ENCODE results near the gene OVCA2.
A peak's percentile ranks its signal among the peaks of the same experiment; 100 is the strongest.

OVCA2 gene

GRCh38 chr17:2054262-2054511, 12.4 kb downstream of the OVCA2 start:
- Histone ChIP-seq H3K27me3 (replicated peaks in 2 of 5; ENCODE audit: control insufficient read depth in 4 of 5, insufficient read depth in 5 of 5, low read length in 4 of 5) (peaks cover 0 to 80% (median 25%) of the 10 kb centered on the region in 5 experiments), H3K27ac (ENCODE audit: insufficient read depth in 1 of 2, low read depth in 1 of 2, low read length in 2 of 2, poor library complexity in 1 of 2, severe bottlenecking in 2 of 2) (no peak overlapping the region), H3K36me3 (ENCODE audit: control insufficient read depth in 4 of 4, insufficient read depth in 4 of 4, low read length in 3 of 4) (no peaks in the 10 kb centered on the region), H3K9me3 (ENCODE audit: control extremely low read depth in 1 of 5, control insufficient read depth in 4 of 5, insufficient read depth in 2 of 5, low read depth in 1 of 5, low read length in 4 of 5) (no peaks in the 10 kb centered on the region), H3K4me3 (ENCODE audit: control insufficient read depth in 1 of 7, extremely low read depth in 1 of 7, insufficient read depth in 4 of 7, low read depth in 2 of 7, low read length in 6 of 7) (peak overlapping the region in 6 of 7 experiments; percentile 23 to 66 (median 60)), H3K4me1 (ENCODE audit: control extremely low read depth in 1 of 4, control insufficient read depth in 4 of 4, insufficient read depth in 4 of 4, low read length in 3 of 4) (peaks cover 1 to 77% (median 71%) of the 10 kb centered on the region in 4 experiments)
- WGBS (ENCODE audit: insufficient coverage) = 0% methylated on average over 10 of the region's 16 CpGs
- ChIA-PET CTCF (interaction anchor here (0.6 to 6.8 kb wide), 36 partner anchors 10 to 229 kb away, joined by 3 to 108 read pairs (median 4); no protein-coding TSS in a partner anchor), POLR2A (no interaction called here)
- DNase-seq = no peak

DNA sequence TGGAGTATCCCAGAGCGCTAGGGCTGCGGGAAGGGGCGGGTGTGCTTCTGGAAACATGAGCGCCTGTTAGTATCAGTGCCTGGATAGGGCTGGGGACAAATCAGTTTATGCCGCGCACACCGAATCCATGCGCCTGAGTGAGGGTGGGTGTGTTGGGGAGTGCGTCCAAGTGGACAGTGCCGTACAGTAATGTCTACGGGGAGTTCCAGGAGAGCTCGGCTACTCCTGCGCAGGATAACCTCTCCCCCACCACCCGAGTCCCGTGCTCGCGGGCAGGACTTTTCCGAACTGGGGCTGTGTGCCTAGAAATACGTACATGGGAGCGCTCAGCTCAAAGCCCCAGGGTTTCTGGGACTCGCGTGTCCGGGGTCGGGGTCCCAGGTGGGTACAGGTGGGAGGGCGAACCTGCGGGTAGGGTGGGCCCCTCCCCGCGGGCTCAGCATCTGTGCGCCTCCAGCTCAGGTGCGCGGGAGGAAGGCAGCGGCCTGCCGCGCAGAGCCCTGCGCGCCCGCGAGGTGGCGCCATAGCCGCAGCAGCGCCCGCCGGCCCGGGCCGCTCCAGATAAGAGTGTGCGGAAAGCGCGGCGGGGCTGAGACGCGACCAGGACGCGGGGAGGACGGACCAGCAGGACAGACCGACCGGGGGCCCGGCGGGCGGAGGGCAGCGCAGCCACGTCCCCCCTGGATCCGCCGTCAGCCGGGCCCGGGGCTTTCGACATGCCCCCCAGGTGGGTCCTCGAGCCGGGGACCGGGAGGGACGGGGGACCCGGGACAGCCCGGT, 12.9 kb downstream of the OVCA2 start, which contains the start of gene HIC1:
HIC1 (plus strand) TSS at position 592 of the 780 bp plus-strand sequence. CDS start 1,588 bp downstream, outside the sequence.
- Histone ChIP-seq H3K4me1 (ENCODE audit: control extremely low read depth in 1 of 4, control insufficient read depth in 4 of 4, insufficient read depth in 4 of 4, low read length in 3 of 4) (peaks cover 0 to 77% (median 71%) of the 10 kb centered on the region in 4 experiments), H3K4me3 (ENCODE audit: control insufficient read depth in 1 of 7, extremely low read depth in 1 of 7, insufficient read depth in 4 of 7, low read depth in 2 of 7, low read length in 6 of 7) (peak within 1 kb of the TSS; percentile 23 to 66 (median 56)), H3K9me3 (ENCODE audit: control extremely low read depth in 1 of 5, control insufficient read depth in 4 of 5, insufficient read depth in 2 of 5, low read depth in 1 of 5, low read length in 4 of 5) (no peaks in the 10 kb centered on the region), H3K27ac (ENCODE audit: insufficient read depth in 1 of 2, low read depth in 1 of 2, low read length in 2 of 2, poor library complexity in 1 of 2, severe bottlenecking in 2 of 2) (no peak within 1 kb of the TSS), H3K27me3 (replicated peaks in 2 of 5; ENCODE audit: control insufficient read depth in 4 of 5, insufficient read depth in 5 of 5, low read length in 4 of 5) (peaks cover 0 to 76% (median 21%) of the 10 kb centered on the region in 5 experiments), H3K36me3 (ENCODE audit: control insufficient read depth in 4 of 4, insufficient read depth in 4 of 4, low read length in 3 of 4) (no peaks in the 10 kb centered on the region)
- peak in 2 of 3 donors; percentile 71 to 74 for DNase-seq
- CTCF ChIA-PET = interaction anchor here (0.6 to 6.8 kb wide), 37 partner anchors 9 to 228 kb away, joined by 3 to 108 read pairs (median 5); no protein-coding TSS in a partner anchor
- POLR2A ChIA-PET = no interaction called here
- under 1% methylated on average over 52 of the region's 72 CpGs for WGBS (ENCODE audit: insufficient coverage)

GRCh38 chr17:2055292-2056205, 13.7 kb downstream of the OVCA2 start:
- Histone ChIP-seq H3K27ac (ENCODE audit: insufficient read depth in 1 of 2, low read depth in 1 of 2, low read length in 2 of 2, poor library complexity in 1 of 2, severe bottlenecking in 2 of 2) (no peak overlapping the region), H3K4me1 (ENCODE audit: control extremely low read depth in 1 of 4, control insufficient read depth in 4 of 4, insufficient read depth in 4 of 4, low read length in 3 of 4) (peaks cover 0 to 84% (median 78%) of the 10 kb centered on the region in 4 experiments), H3K4me3 (ENCODE audit: control insufficient read depth in 1 of 7, extremely low read depth in 1 of 7, insufficient read depth in 4 of 7, low read depth in 2 of 7, low read length in 6 of 7) (peak overlapping the region; percentile 11 to 64 (median 47)), H3K9me3 (ENCODE audit: control extremely low read depth in 1 of 5, control insufficient read depth in 4 of 5, insufficient read depth in 2 of 5, low read depth in 1 of 5, low read length in 4 of 5) (no peaks in the 10 kb centered on the region), H3K36me3 (ENCODE audit: control insufficient read depth in 4 of 4, insufficient read depth in 4 of 4, low read length in 3 of 4) (no peaks in the 10 kb centered on the region), H3K27me3 (replicated peaks in 2 of 5; ENCODE audit: control insufficient read depth in 4 of 5, insufficient read depth in 5 of 5, low read length in 4 of 5) (peaks cover 0 to 75% (median 21%) of the 10 kb centered on the region in 5 experiments)
- ChIA-PET CTCF (interaction anchor here (0.9 to 6.8 kb wide), 29 partner anchors 11 to 228 kb away, joined by 3 to 108 read pairs (median 6); no protein-coding TSS in a partner anchor), POLR2A (interaction anchor here (0.6 kb wide), 1 partner anchor 209 kb away, joined by 3 read pairs; no protein-coding TSS in a partner anchor)
- peak in 2 of 3 donors; percentile 24 to 30 for DNase-seq
- under 1% methylated on average over 68 of the region's 113 CpGs for WGBS (ENCODE audit: insufficient coverage)

DNA sequence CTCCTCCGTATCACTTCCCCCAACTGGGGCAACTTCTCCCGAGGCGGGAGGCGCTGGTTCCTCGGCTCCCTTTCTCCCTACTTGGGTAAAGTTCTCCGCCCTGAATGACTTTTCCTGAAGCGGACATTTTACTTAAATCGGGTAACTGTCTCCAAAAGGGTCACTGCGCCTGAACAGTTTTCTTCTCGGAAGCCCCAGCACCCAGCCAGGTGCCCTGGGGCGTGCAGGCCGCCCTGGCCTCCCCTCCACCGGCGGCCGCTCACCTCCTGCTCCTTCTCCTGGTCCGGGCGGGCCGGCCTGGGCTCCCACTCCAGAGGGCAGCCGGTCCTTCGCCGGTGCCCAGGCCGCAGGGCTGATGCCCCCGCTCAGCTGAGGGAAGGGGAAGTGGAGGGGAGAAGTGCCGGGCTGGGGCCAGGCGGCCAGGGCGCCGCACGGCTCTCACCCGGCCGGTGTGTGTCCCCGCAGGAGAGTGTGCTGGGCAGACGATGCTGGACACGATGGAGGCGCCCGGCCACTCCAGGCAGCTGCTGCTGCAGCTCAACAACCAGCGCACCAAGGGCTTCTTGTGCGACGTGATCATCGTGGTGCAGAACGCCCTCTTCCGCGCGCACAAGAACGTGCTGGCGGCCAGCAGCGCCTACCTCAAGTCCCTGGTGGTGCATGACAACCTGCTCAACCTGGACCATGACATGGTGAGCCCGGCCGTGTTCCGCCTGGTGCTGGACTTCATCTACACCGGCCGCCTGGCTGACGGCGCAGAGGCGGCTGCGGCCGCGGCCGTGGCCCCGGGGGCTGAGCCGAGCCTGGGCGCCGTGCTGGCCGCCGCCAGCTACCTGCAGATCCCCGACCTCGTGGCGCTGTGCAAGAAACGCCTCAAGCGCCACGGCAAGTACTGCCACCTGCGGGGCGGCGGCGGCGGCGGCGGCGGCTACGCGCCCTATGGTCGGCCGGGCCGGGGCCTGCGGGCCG, 14.7 kb downstream of the OVCA2 start:
- Histone ChIP-seq H3K4me3 (ENCODE audit: control insufficient read depth in 1 of 7, extremely low read depth in 1 of 7, insufficient read depth in 4 of 7, low read depth in 2 of 7, low read length in 6 of 7) (peak overlapping the region; percentile 11 to 64 (median 34)), H3K4me1 (ENCODE audit: control extremely low read depth in 1 of 4, control insufficient read depth in 4 of 4, insufficient read depth in 4 of 4, low read length in 3 of 4) (peaks cover 0 to 84% (median 77%) of the 10 kb centered on the region in 4 experiments), H3K36me3 (ENCODE audit: control insufficient read depth in 4 of 4, insufficient read depth in 4 of 4, low read length in 3 of 4) (peaks cover 0 to 8% (median under 1%) of the 10 kb centered on the region in 4 experiments), H3K9me3 (ENCODE audit: control extremely low read depth in 1 of 5, control insufficient read depth in 4 of 5, insufficient read depth in 2 of 5, low read depth in 1 of 5, low read length in 4 of 5) (no peaks in the 10 kb centered on the region), H3K27ac (ENCODE audit: insufficient read depth in 1 of 2, low read depth in 1 of 2, low read length in 2 of 2, poor library complexity in 1 of 2, severe bottlenecking in 2 of 2) (no peak overlapping the region), H3K27me3 (replicated peaks in 2 of 5; ENCODE audit: control insufficient read depth in 4 of 5, insufficient read depth in 5 of 5, low read length in 4 of 5) (peaks cover 0 to 65% (median 21%) of the 10 kb centered on the region in 5 experiments)
- 2% methylated on average over 75 of the region's 85 CpGs for WGBS (ENCODE audit: insufficient coverage)
- POLR2A ChIA-PET = no interaction called here
- CTCF ChIA-PET = interaction anchor here (0.6 to 6.8 kb wide), 20 partner anchors 8 to 206 kb away, joined by 3 to 108 read pairs (median 6); no protein-coding TSS in a partner anchor
- peak in 2 of 3 donors; percentile 47 to 65 for DNase-seq

DNA sequence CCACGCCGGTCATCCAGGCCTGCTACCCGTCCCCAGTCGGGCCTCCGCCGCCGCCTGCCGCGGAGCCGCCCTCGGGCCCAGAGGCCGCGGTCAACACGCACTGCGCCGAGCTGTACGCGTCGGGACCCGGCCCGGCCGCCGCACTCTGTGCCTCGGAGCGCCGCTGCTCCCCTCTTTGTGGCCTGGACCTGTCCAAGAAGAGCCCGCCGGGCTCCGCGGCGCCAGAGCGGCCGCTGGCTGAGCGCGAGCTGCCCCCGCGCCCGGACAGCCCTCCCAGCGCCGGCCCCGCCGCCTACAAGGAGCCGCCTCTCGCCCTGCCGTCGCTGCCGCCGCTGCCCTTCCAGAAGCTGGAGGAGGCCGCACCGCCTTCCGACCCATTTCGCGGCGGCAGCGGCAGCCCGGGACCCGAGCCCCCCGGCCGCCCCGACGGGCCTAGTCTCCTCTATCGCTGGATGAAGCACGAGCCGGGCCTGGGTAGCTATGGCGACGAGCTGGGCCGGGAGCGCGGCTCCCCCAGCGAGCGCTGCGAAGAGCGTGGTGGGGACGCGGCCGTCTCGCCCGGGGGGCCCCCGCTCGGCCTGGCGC, 15.4 kb downstream of the OVCA2 start:
- CTCF ChIA-PET = interaction anchor here (0.7 to 6.8 kb wide), 23 partner anchors 9 to 225 kb away, joined by 3 to 108 read pairs (median 7); no protein-coding TSS in a partner anchor
- 5% methylated on average over 78 of the region's 81 CpGs for WGBS (ENCODE audit: insufficient coverage)
- POLR2A ChIA-PET = no interaction called here
- Histone ChIP-seq H3K27ac (ENCODE audit: insufficient read depth in 1 of 2, low read depth in 1 of 2, low read length in 2 of 2, poor library complexity in 1 of 2, severe bottlenecking in 2 of 2) (no peak overlapping the region), H3K4me3 (ENCODE audit: control insufficient read depth in 1 of 7, extremely low read depth in 1 of 7, insufficient read depth in 4 of 7, low read depth in 2 of 7, low read length in 6 of 7) (peak overlapping the region in 3 of 7 experiments; percentile 36 to 64 (median 53)), H3K9me3 (ENCODE audit: control extremely low read depth in 1 of 5, control insufficient read depth in 4 of 5, insufficient read depth in 2 of 5, low read depth in 1 of 5, low read length in 4 of 5) (no peaks in the 10 kb centered on the region), H3K27me3 (replicated peaks in 2 of 5; ENCODE audit: control insufficient read depth in 4 of 5, insufficient read depth in 5 of 5, low read length in 4 of 5) (peaks cover 0 to 57% (median 16%) of the 10 kb centered on the region in 5 experiments), H3K36me3 (ENCODE audit: control insufficient read depth in 4 of 4, insufficient read depth in 4 of 4, low read length in 3 of 4) (peaks cover 0 to 10% (median 4%) of the 10 kb centered on the region in 4 experiments), H3K4me1 (ENCODE audit: control extremely low read depth in 1 of 4, control insufficient read depth in 4 of 4, insufficient read depth in 4 of 4, low read length in 3 of 4) (peaks cover 0 to 82% (median 74%) of the 10 kb centered on the region in 4 experiments)
- DNase-seq = peak in 2 of 3 donors; percentile 26 to 41

All from common myeloid progenitor, CD34-positive (primary cell).